Measurements from ENCODE around the gene SHISA7.

DNA sequence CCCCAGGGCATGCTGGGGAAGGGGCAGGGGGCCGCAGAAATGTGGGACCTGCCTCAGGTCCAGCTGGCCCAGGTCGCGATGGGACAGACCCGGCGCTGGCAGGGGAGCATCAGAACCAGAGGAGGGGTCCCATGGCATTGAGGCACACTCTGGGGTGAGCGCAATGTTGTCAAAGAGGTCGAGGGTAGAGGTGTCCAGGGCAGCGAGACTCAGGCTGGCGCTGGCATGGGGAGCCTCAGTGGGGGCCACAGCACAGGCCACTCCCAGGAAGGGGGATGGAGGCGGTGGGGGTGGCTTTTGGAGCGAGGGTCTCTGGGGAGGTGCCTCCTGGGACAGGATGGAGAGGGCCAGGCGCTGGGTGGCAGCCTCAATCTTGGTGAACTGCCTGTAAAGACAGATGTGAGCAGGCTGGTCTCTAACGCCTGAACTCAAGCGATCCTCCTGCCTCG lies 20.5 kb upstream of the SHISA7 start:
- TF ChIP-seq, protein P1, sequence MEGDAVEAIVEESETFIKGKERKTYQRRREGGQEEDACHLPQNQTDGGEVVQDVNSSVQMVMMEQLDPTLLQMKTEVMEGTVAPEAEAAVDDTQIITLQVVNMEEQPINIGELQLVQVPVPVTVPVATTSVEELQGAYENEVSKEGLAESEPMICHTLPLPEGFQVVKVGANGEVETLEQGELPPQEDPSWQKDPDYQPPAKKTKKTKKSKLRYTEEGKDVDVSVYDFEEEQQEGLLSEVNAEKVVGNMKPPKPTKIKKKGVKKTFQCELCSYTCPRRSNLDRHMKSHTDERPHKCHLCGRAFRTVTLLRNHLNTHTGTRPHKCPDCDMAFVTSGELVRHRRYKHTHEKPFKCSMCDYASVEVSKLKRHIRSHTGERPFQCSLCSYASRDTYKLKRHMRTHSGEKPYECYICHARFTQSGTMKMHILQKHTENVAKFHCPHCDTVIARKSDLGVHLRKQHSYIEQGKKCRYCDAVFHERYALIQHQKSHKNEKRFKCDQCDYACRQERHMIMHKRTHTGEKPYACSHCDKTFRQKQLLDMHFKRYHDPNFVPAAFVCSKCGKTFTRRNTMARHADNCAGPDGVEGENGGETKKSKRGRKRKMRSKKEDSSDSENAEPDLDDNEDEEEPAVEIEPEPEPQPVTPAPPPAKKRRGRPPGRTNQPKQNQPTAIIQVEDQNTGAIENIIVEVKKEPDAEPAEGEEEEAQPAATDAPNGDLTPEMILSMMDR (IDR thresholded peaks at IDR 0.05; ENCODE audit: low read depth, low read length), result no peak
- no peak for TF ChIP-seq POLR2A (IDR thresholded peaks at IDR 0.05; ENCODE audit: extremely low read depth, insufficient read length)
- TF ChIP-seq, protein P2, sequence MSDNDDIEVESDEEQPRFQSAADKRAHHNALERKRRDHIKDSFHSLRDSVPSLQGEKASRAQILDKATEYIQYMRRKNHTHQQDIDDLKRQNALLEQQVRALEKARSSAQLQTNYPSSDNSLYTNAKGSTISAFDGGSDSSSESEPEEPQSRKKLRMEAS (IDR thresholded peaks at IDR 0.05; ENCODE audit: low read depth, low read length), result no peak
- TF ChIP-seq MYC (IDR thresholded peaks at IDR 0.05; ENCODE audit: low read depth, low read length), result no peak
